GM06990 (cell line): ENCODE data around the gene GOLGA2.

ENCODE experiments used
- DNase-seq: peaks from one replicate; pipeline ENCODE4 v3.0.0-alpha.2; 2011; ENCODE audit not compliant: insufficient read length; ENCODE audit errors: extremely low read depth
- H3K27me3 ChIP-seq: replicated peaks from 2 replicates; pipeline ENCODE4 v1.6.0; 2011; ENCODE audit warnings: low read length; ENCODE audit not compliant: control insufficient read depth, insufficient read depth
- H3K36me3 ChIP-seq: 2 replicates; pipeline ENCODE4 v1.5.1; 2011; ENCODE audit warnings: low read length; ENCODE audit not compliant: control insufficient read depth, insufficient read depth
- H3K4me3 ChIP-seq: replicated peaks from 2 replicates; pipeline ENCODE4 v1.5.1; 2011; ENCODE audit warnings: low read depth, mild to moderate bottlenecking, control low read depth, low read length
- TF ChIP-seq, protein P1 (sequence below): IDR thresholded peaks from 2 replicates; pipeline ENCODE4 v1.5.1; 2011; ENCODE audit warnings: low read length, control low read depth, mild to moderate bottlenecking, inconsistent platforms; ENCODE audit not compliant: insufficient read depth, poor library complexity, severe bottlenecking

GOLGA2 gene

DNA sequence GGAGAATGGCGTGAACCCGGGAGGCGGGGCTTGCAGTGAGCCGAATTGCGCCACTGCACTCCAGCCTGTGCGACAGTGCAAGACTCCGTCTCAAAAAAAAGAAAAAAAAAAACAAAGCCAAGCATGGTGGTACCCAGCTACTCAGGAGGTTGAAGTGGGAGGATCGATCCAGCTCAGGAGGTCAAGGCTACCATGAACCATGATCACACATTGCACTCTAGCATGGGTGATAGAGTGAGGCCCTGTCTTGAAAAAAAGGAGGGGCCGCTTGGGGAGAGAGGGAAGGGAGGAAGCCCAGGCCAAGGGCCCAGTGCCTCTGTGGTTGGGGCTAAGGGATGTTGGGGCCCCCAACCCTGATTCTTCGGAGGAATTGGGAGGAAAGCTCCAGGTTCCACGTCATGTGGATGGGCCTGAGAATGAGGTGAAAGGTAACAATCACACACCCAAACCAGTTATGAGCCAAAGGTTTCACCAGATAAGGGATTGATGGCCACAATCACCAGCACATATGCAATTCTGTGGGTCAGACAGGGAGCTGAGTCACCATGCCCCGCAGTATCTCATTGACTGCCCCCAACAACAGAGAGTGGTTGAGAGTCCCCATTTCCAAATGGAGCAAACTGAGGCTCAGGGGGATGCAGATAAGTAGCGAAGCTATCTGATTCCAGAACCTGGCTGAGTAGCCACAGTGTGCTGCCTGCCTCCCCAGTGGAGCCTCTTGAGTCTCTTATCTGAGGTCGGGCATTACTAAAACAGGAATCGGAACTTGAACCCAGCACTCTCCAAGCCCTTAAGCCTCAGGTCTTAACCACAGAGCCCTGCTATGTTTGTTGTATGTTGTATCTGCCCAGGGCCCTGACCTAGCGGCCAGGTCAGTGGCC is 20.8 kb upstream of the GOLGA2 start:
- no peaks in the 10 kb centered on the region for H3K27me3 ChIP-seq
- TF ChIP-seq, protein P1, sequence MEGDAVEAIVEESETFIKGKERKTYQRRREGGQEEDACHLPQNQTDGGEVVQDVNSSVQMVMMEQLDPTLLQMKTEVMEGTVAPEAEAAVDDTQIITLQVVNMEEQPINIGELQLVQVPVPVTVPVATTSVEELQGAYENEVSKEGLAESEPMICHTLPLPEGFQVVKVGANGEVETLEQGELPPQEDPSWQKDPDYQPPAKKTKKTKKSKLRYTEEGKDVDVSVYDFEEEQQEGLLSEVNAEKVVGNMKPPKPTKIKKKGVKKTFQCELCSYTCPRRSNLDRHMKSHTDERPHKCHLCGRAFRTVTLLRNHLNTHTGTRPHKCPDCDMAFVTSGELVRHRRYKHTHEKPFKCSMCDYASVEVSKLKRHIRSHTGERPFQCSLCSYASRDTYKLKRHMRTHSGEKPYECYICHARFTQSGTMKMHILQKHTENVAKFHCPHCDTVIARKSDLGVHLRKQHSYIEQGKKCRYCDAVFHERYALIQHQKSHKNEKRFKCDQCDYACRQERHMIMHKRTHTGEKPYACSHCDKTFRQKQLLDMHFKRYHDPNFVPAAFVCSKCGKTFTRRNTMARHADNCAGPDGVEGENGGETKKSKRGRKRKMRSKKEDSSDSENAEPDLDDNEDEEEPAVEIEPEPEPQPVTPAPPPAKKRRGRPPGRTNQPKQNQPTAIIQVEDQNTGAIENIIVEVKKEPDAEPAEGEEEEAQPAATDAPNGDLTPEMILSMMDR = no peak
- H3K4me3 ChIP-seq = no peak overlapping the region
- no peak for DNase-seq
- H3K36me3 ChIP-seq = no peaks in the 10 kb centered on the region

DNA sequence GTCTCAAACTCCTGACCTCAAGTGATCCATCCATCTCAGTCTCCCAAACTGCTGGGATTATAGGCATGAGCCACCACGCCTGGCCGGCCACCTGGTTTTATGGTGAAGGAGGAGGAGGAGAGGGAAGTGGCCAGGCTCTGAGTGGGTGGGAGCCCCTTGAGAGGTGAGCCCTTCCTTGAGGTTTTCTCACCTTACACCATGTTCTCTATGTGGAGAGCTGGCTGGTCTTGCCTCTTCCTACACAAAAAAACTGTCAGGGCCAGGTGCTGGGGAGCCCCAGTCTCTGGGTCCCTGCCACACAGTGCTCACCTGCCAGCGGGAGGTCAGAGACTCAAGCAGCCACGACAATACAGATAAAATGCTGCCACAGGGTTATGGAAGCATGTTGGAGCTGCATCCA is 18.3 kb upstream of the GOLGA2 start:
- Histone ChIP-seq H3K27me3 (no peaks in the 10 kb centered on the region), H3K36me3 (no peaks in the 10 kb centered on the region), H3K4me3 (no peak overlapping the region)
- TF ChIP-seq, protein P1 = no peak
- no peak for DNase-seq

DNA sequence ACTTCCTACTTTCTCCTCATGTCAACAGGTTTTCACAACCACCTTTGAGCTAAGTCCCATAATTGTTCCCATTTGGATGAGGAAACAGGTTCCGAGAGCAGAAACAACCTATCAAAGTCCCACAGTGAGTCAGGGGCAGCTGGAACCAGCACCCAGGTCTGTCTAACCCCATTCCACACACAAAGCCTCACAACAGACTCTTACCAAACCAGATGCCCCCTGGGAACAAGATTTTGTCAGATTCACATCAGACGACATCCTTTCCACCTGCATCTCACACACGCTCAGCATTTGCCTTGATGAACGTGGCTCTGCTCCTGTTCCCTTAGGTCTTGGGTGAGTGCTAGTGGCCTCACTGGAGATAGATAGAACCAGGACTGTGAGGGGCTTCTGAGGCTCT is 17.3 kb upstream of the GOLGA2 start:
- DNase-seq = no peak
- H3K27me3 ChIP-seq = no peaks in the 10 kb centered on the region
- TF ChIP-seq, protein P1 = no peak
- H3K36me3 ChIP-seq = peaks cover 2% of the 10 kb centered on the region; the same call in 1 of the 2 replicates
- no peak overlapping the region for H3K4me3 ChIP-seq

DNA sequence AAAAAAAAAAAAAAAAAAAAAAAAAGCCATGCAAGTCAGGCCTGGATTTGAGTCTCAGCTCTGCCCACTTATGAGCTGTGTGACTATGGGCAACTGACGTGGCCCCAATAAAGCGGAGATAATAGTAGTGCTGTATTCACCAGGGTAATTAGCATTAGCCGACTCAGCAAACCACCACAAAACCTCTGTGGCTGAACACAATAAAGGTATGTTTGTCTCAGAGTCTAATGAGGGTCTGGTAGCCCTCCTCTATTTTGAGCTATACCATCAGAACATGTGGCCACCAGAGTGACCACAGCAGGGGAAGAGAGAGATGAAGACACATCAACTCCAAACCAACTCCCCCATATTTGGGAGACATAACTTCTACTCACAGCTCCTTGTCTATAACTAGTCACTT is 16.2 kb upstream of the GOLGA2 start:
- TF ChIP-seq, protein P1 = no peak
- Histone ChIP-seq H3K4me3 (no peak overlapping the region), H3K36me3 (peaks cover 3% of the 10 kb centered on the region; the same call in 1 of the 2 replicates), H3K27me3 (no peaks in the 10 kb centered on the region)
- no peak for DNase-seq

DNA sequence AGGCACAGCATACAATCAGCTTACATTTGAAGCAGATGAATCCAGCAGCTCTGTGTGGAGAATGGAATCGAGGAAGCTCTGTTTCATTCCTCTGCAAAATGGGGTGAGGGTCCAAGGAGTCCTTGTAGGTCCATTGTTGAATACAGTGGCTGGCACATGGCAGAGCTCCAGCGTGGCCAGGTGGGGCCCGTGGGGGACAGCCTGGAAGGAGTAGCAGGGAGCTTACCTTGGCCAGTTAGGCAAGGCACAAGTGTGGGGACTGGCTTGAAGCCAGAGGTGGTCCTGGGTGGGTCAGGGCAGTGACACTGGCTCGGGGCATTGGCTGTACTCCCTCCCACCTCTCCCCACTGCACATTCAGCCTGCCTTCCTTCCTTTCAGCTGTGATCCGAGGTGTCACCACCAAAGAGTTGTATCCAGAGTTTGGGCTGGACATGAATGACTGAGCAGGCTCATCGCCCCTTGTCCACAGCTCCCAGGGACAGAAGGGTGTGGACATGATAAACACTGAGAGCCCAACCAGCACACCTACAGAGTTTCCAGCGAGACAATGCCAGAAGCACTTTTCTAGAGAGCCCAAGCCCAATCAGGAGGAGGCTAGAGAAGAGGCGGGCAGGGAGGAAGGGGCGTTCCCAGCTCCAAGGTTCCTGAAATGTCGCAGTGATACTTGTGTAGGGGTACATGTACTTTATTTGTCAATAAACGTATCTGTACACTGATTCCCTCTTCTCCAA is 12.6 kb upstream of the GOLGA2 start:
- no peak overlapping the region for H3K4me3 ChIP-seq
- H3K27me3 ChIP-seq = no peaks in the 10 kb centered on the region
- TF ChIP-seq, protein P1 = no peak
- DNase-seq = no peak
- peaks cover 9% of the 10 kb centered on the region for H3K36me3 ChIP-seq
